ENCODE results near the gene APOL2. TPM values are rescaled to one million over a fixed set of nuclear protein-coding genes. Genes with fewer than 3 reads are reported as not detected.
"Not testable (repeated sequence)": the region's sequence is repeated elsewhere in the genome, so short reads cannot be mapped to it uniquely, and the experiment has no call there.

APOL2 gene
- total RNA-seq, 1 donor from 2014 or later = 22.9 TPM

GRCh38 chr22:36197514-36198146 lies 41.7 kb downstream of the APOL2 start:
- peak; percentile 53 for DNase-seq

GRCh38 chr22:36197065-36197440 lies 42.3 kb downstream of the APOL2 start:
- DNase-seq = peak; percentile 90

- DNase-seq = no peak
Measured at GRCh38 chr22:36196254-36197064, 42.9 kb downstream of the APOL2 start.

GRCh38 chr22:36194971-36195370 lies 44.4 kb downstream of the APOL2 start:
- DNase-seq = peak; percentile 73

- no peak for DNase-seq
Measured at GRCh38 chr22:36194385-36194784, 44.9 kb downstream of the APOL2 start.

GRCh38 chr22:36193577-36193976 lies 45.8 kb downstream of the APOL2 start:
- no peak for DNase-seq

GRCh38 chr22:36193171-36193570 lies 46.2 kb downstream of the APOL2 start:
- no peak for DNase-seq

- DNase-seq = no peak
Measured at GRCh38 chr22:36192542-36192941, 46.8 kb downstream of the APOL2 start.

GRCh38 chr22:36191106-36191836 lies 48.1 kb downstream of the APOL2 start:
- DNase-seq = peak; percentile 66

GRCh38 chr22:36187862-36188261 lies 51.5 kb downstream of the APOL2 start:
- not testable (repeated sequence) for DNase-seq

- no peak for DNase-seq
Measured at GRCh38 chr22:36185828-36186624, 53.3 kb downstream of the APOL2 start.

- peak; percentile 29 for DNase-seq
Measured at GRCh38 chr22:36184433-36185025, 54.8 kb downstream of the APOL2 start.

- no peak for DNase-seq
Measured at GRCh38 chr22:36183446-36183845, 55.9 kb downstream of the APOL2 start.

GRCh38 chr22:36182857-36183256 lies 56.5 kb downstream of the APOL2 start:
- no peak for DNase-seq

GRCh38 chr22:36182056-36182455 lies 57.3 kb downstream of the APOL2 start:
- DNase-seq = no peak

- no peak for DNase-seq
Measured at GRCh38 chr22:36180928-36181327, 58.4 kb downstream of the APOL2 start.

- peak; percentile 62 for DNase-seq
Measured at GRCh38 chr22:36180038-36180880, 59.1 kb downstream of the APOL2 start.

- DNase-seq = no peak
Measured at GRCh38 chr22:36177160-36177559, 62.2 kb downstream of the APOL2 start.
